ENCODE measurements around the gene EP400.

EP400 gene

GRCh38 chr12:131909752-131910219 lies 40.0 kb upstream of the EP400 start:
- TF ChIP-seq EZH2phosphoT487 (IDR thresholded peaks at IDR 0.05; ENCODE audit: borderline replicate concordance, low read length): no peak
- TF ChIP-seq, protein P1, sequence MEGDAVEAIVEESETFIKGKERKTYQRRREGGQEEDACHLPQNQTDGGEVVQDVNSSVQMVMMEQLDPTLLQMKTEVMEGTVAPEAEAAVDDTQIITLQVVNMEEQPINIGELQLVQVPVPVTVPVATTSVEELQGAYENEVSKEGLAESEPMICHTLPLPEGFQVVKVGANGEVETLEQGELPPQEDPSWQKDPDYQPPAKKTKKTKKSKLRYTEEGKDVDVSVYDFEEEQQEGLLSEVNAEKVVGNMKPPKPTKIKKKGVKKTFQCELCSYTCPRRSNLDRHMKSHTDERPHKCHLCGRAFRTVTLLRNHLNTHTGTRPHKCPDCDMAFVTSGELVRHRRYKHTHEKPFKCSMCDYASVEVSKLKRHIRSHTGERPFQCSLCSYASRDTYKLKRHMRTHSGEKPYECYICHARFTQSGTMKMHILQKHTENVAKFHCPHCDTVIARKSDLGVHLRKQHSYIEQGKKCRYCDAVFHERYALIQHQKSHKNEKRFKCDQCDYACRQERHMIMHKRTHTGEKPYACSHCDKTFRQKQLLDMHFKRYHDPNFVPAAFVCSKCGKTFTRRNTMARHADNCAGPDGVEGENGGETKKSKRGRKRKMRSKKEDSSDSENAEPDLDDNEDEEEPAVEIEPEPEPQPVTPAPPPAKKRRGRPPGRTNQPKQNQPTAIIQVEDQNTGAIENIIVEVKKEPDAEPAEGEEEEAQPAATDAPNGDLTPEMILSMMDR (IDR thresholded peaks at IDR 0.05; ENCODE audit: low read depth, low read length, poor library complexity, severe bottlenecking): no peak
- Histone ChIP-seq H3K4me3 (ENCODE audit: low read length) (no peak overlapping the region), H3K27me3 (ENCODE audit: control insufficient read depth, low read length) (no peaks in the 10 kb centered on the region), H3F3A (ENCODE audit: control insufficient read depth, insufficient read depth) (no peaks in the 10 kb centered on the region), H3K4me2 (ENCODE audit: low read length) (no peak overlapping the region), H3K36me3 (ENCODE audit: control insufficient read depth, low read length) (no peaks in the 10 kb centered on the region), H3K27ac (ENCODE audit: low read depth, low read length) (no peak overlapping the region), H3K4me1 (ENCODE audit: control insufficient read depth, low read length) (no peaks in the 10 kb centered on the region), H3K9me3 (ENCODE audit: control insufficient read depth, insufficient read depth, low read length) (no peaks in the 10 kb centered on the region), H3K79me2 (ENCODE audit: control insufficient read depth, low read length) (no peaks in the 10 kb centered on the region), H4K20me1 (ENCODE audit: control insufficient read depth, insufficient read depth, low read depth, low read length) (no peaks in the 10 kb centered on the region), H3K9me2 (replicated peaks; ENCODE audit: control insufficient read depth, low read length) (no peaks in the 10 kb centered on the region)

DNA sequence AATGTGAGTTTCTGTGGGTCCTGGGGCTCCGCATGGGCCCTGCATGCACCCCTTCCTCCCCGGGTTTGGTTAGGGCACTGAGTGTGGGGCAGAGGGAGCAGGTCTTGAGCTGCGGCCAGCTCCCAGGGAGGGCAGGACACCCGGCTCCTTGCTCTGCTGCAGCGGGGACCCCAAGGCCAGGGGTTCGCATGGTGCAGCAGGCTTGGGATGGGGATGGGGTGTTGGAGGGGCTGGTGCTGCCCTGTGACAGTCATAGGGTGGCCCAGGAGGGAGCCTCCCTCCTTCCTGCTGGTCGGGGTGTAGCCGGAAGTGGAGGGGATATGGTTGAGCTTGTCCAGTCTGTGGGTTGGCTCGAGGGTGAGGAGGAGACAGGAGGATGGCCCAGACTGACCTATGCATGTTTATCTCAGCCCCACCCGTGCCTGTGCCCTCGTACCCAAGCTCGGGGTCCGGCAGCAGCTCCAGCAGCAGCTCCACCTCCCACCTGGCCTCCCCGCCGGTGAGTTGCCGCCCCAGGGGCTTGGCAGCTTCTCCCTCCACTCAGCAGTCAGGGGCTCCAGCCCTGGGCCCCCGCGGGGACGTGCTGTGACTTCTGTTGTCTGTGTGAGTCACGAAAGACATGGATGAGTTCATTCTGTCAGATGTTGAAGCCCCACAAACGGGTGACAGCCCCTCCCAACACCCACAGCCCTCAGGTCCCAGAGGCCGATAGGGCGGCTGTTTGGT lies 39.3 kb upstream of the EP400 start:
- Histone ChIP-seq H3F3A (ENCODE audit: control insufficient read depth, insufficient read depth) (no peaks in the 10 kb centered on the region), H3K4me1 (ENCODE audit: control insufficient read depth, low read length) (no peaks in the 10 kb centered on the region), H3K9me2 (replicated peaks; ENCODE audit: control insufficient read depth, low read length) (no peaks in the 10 kb centered on the region), H3K79me2 (ENCODE audit: control insufficient read depth, low read length) (no peaks in the 10 kb centered on the region), H3K9me3 (ENCODE audit: control insufficient read depth, insufficient read depth, low read length) (no peaks in the 10 kb centered on the region), H3K4me3 (ENCODE audit: low read length) (no peak overlapping the region), H3K27ac (ENCODE audit: low read depth, low read length) (no peak overlapping the region), H3K36me3 (ENCODE audit: control insufficient read depth, low read length) (no peaks in the 10 kb centered on the region), H4K20me1 (ENCODE audit: control insufficient read depth, insufficient read depth, low read depth, low read length) (no peaks in the 10 kb centered on the region), H3K27me3 (ENCODE audit: control insufficient read depth, low read length) (no peaks in the 10 kb centered on the region), H3K4me2 (ENCODE audit: low read length) (no peak overlapping the region)
- TF ChIP-seq EZH2phosphoT487 (IDR thresholded peaks at IDR 0.05; ENCODE audit: borderline replicate concordance, low read length): no peak
- TF ChIP-seq, protein P1 (IDR thresholded peaks at IDR 0.05; ENCODE audit: low read depth, low read length, poor library complexity, severe bottlenecking): no peak

DNA sequence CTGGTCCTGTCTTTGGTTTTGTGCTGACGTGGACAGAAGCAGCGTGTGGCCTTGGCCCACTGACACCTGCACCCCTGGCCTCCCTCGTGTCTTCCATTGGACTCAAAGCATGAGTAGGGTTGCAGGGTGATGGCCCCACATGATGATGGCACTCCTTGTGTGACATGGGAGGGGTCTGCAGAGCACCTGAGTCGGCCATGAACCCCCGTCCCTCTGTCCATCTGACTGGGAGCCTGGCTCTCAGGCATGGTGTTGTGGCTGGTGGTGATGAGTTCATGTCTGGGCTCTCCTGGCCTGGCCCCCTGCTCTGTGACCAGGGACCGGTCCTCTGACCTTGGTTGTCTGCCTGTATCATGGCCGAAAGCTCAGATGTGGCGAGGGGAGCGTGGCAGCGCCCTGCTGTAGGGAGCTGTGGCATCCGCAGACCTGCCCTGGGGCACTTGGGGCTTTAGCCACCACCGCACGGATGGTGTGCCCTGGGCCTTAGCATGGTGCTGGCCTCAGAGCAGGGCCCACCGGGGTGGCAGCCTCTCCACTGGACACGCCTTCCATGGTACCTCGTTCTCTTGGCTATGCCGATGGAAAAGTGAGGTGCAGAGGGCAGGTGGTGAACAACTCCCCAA lies 38.6 kb upstream of the EP400 start:
- H3F3A ChIP-seq (ENCODE audit: control insufficient read depth, insufficient read depth): no peaks in the 10 kb centered on the region
- no peak overlapping the region for H3K27ac ChIP-seq (ENCODE audit: low read depth, low read length)
- H4K20me1 ChIP-seq (ENCODE audit: control insufficient read depth, insufficient read depth, low read depth, low read length): no peaks in the 10 kb centered on the region
- no peaks in the 10 kb centered on the region for H3K4me1 ChIP-seq (ENCODE audit: control insufficient read depth, low read length)
- H3K4me2 ChIP-seq (ENCODE audit: low read length): no peak overlapping the region
- no peaks in the 10 kb centered on the region for H3K9me3 ChIP-seq (ENCODE audit: control insufficient read depth, insufficient read depth, low read length)
- H3K4me3 ChIP-seq (ENCODE audit: low read length): no peak overlapping the region
- no peak for TF ChIP-seq EZH2phosphoT487 (IDR thresholded peaks at IDR 0.05; ENCODE audit: borderline replicate concordance, low read length)
- TF ChIP-seq, protein P1 (IDR thresholded peaks at IDR 0.05; ENCODE audit: low read depth, low read length, poor library complexity, severe bottlenecking): no peak
- H3K36me3 ChIP-seq (ENCODE audit: control insufficient read depth, low read length): no peaks in the 10 kb centered on the region
- H3K27me3 ChIP-seq (ENCODE audit: control insufficient read depth, low read length): no peaks in the 10 kb centered on the region
- H3K79me2 ChIP-seq (ENCODE audit: control insufficient read depth, low read length): no peaks in the 10 kb centered on the region
- H3K9me2 ChIP-seq (replicated peaks; ENCODE audit: control insufficient read depth, low read length): no peaks in the 10 kb centered on the region
